ENCODE data around the gene NTNG2.

The NTNG2 gene

GRCh38 chr9:132249123-132249522 is 87.3 kb downstream of the NTNG2 start:
- in situ Hi-C loops (cut with MboI; ENCODE audit: low sequenced_read_pairs) = no loop called here

GRCh38 chr9:132249690-132250089 is 87.8 kb downstream of the NTNG2 start:
- in situ Hi-C loops (cut with MboI; ENCODE audit: low sequenced_read_pairs) = no loop called here

GRCh38 chr9:132250324-132251262 is 88.7 kb downstream of the NTNG2 start:
- in situ Hi-C loops (cut with MboI; ENCODE audit: low sequenced_read_pairs) = no loop called here

- in situ Hi-C loops (cut with MboI; ENCODE audit: low sequenced_read_pairs) = loop anchor here (10.0 kb wide), 1 partner anchor 496 kb away; no protein-coding TSS in a partner anchor
Observed at GRCh38 chr9:132260846-132261245, 99.0 kb downstream of the NTNG2 start.

- in situ Hi-C loops (cut with MboI; ENCODE audit: low sequenced_read_pairs) = loop anchor here (10.0 kb wide), 1 partner anchor 501 kb away; no protein-coding TSS in a partner anchor
Observed at GRCh38 chr9:132266017-132266416, 104.2 kb downstream of the NTNG2 start.

- in situ Hi-C loops (cut with MboI; ENCODE audit: low sequenced_read_pairs) = loop anchor here (10.0 kb wide), 1 partner anchor 503 kb away; no protein-coding TSS in a partner anchor
Observed at GRCh38 chr9:132267660-132268059, 105.8 kb downstream of the NTNG2 start.

GRCh38 chr9:132268725-132269352 is 107.0 kb downstream of the NTNG2 start:
- in situ Hi-C loops (cut with MboI; ENCODE audit: low sequenced_read_pairs) = loop anchor here (10.0 kb wide), 1 partner anchor 504 kb away; no protein-coding TSS in a partner anchor

GRCh38 chr9:132269704-132270516 is 108.1 kb downstream of the NTNG2 start:
- in situ Hi-C loops (cut with MboI; ENCODE audit: low sequenced_read_pairs) = loop anchor here (10.0 kb wide), 1 partner anchor 505 kb away; no protein-coding TSS in a partner anchor

- in situ Hi-C loops (cut with MboI; ENCODE audit: low sequenced_read_pairs) = no loop called here
Observed at GRCh38 chr9:132274861-132275260, 113.0 kb downstream of the NTNG2 start.

- in situ Hi-C loops (cut with MboI; ENCODE audit: low sequenced_read_pairs) = no loop called here
Observed at GRCh38 chr9:132283165-132283564, 121.3 kb downstream of the NTNG2 start.

GRCh38 chr9:132283863-132284262 is 122.0 kb downstream of the NTNG2 start:
- in situ Hi-C loops (cut with MboI; ENCODE audit: low sequenced_read_pairs) = no loop called here

- in situ Hi-C loops (cut with MboI; ENCODE audit: low sequenced_read_pairs) = no loop called here
Observed at GRCh38 chr9:132287256-132287760, 125.5 kb downstream of the NTNG2 start.

GRCh38 chr9:132288361-132288760 is 126.5 kb downstream of the NTNG2 start:
- in situ Hi-C loops (cut with MboI; ENCODE audit: low sequenced_read_pairs) = no loop called here

- in situ Hi-C loops (cut with MboI; ENCODE audit: low sequenced_read_pairs) = no loop called here
Observed at GRCh38 chr9:132288966-132289365, 127.1 kb downstream of the NTNG2 start.

- in situ Hi-C loops (cut with MboI; ENCODE audit: low sequenced_read_pairs) = no loop called here
Observed at GRCh38 chr9:132293145-132293721, 131.4 kb downstream of the NTNG2 start.
